HEK293T (cell line): ENCODE measurements around the gene TCFL5.

ENCODE experiments used
- CTCF ChIA-PET: fragments of 350-600 bp; formaldehyde crosslinking; extraction: SDS; loops from one replicate; lab custom pipeline; 2021; ENCODE audit warnings: antibody characterized with exemption, inconsistent platforms; lab: Yijun Ruan, JAX
- POLR2A ChIA-PET: fragments of 350-600 bp; formaldehyde crosslinking; extraction: SDS; loops from one replicate; lab custom pipeline; 2020; ENCODE audit warnings: antibody characterized with exemption, inconsistent platforms; lab: Yijun Ruan, JAX
- DNase-seq: peaks from one replicate; pipeline ENCODE4 v3.0.0; 2012; ENCODE audit warnings: mixed read lengths; ENCODE audit errors: extremely low spot score
- ARNT ChIP-seq: fragments of 450-650 bp; IDR thresholded peaks from 2 replicates; pipeline ENCODE4 v1.6.1; 2017; ENCODE audit warnings: mild to moderate bottlenecking
- BHLHE40 ChIP-seq: fragments of 450-650 bp; IDR thresholded peaks from 2 replicates; pipeline ENCODE4 v1.6.1; 2016; ENCODE audit warnings: mild to moderate bottlenecking, moderate library complexity, borderline replicate concordance
- CTBP1 ChIP-seq: fragments of 450-650 bp; IDR thresholded peaks from 2 replicates; pipeline ENCODE4 v1.6.1; 2016; ENCODE audit warnings: borderline replicate concordance
- ELF4 ChIP-seq: fragments of 450-650 bp; IDR thresholded peaks from 2 replicates; pipeline ENCODE4 v1.6.1; 2017; ENCODE audit warnings: antibody characterized with exemption
- FOXA1 ChIP-seq: fragments of 450-650 bp; IDR thresholded peaks from 2 replicates; pipeline ENCODE4 v1.6.1; 2016; ENCODE audit warnings: mild to moderate bottlenecking
- FOXK2 ChIP-seq: fragments of 450-650 bp; IDR thresholded peaks from 2 replicates; pipeline ENCODE4 v1.6.1; 2016; ENCODE audit warnings: mild to moderate bottlenecking
- FOXM1 ChIP-seq: fragments of 450-650 bp; IDR thresholded peaks from 2 replicates; pipeline ENCODE4 v1.6.1; 2017; ENCODE audit warnings: mild to moderate bottlenecking, borderline replicate concordance
- HDGF ChIP-seq: fragments of 450-650 bp; IDR thresholded peaks from 2 replicates; pipeline ENCODE4 v1.6.1; 2017; ENCODE audit warnings: antibody characterized with exemption, borderline replicate concordance
- L3MBTL2 ChIP-seq: fragments of 450-650 bp; conservative IDR thresholded peaks from 2 replicates; pipeline ENCODE4 v1.6.1; 2016; ENCODE audit warnings: mild to moderate bottlenecking
- LEF1 ChIP-seq: fragments of 450-650 bp; IDR thresholded peaks from 2 replicates; pipeline ENCODE4 v1.6.1; 2017; ENCODE audit warnings: mild to moderate bottlenecking, borderline replicate concordance
- NFRKB ChIP-seq: fragments of 450-650 bp; IDR thresholded peaks from 2 replicates; pipeline ENCODE4 v1.6.1; 2016; ENCODE audit warnings: mild to moderate bottlenecking, moderate library complexity
- PKNOX1 ChIP-seq: fragments of 450-650 bp; IDR thresholded peaks from 2 replicates; pipeline ENCODE4 v1.6.1; 2016
- SP1 ChIP-seq: fragments of 450-650 bp; IDR thresholded peaks from 2 replicates; pipeline ENCODE4 v1.6.1; 2017
- SUZ12 ChIP-seq: fragments of 450-650 bp; IDR thresholded peaks from 2 replicates; pipeline ENCODE4 v1.6.1; 2016; ENCODE audit warnings: mild to moderate bottlenecking
- TARDBP ChIP-seq: fragments of 450-650 bp; IDR thresholded peaks from 2 replicates; pipeline ENCODE4 v1.6.1; 2016
- ZNF384 ChIP-seq: fragments of 450-650 bp; IDR thresholded peaks from 2 replicates; pipeline ENCODE4 v1.6.1; 2016

TCFL5 gene

GRCh38 chr20:62832212-62832922 lies 29.3 kb downstream of the TCFL5 start:
- TF ChIP-seq FOXM1, result no peak
- POLR2A ChIA-PET, result interaction anchor here (0.6 to 1.2 kb wide), 3 partner anchors 13 to 29 kb away, joined by 3 to 4 read pairs (median 3); partner anchors contain the start of gene TCFL5
- peak; percentile 53 for DNase-seq
- CTCF ChIA-PET, result interaction anchor here (0.9 to 2.2 kb wide), 3 partner anchors 10 to 41 kb away, joined by 3 to 10 read pairs (median 3); no protein-coding TSS in a partner anchor

- ChIA-PET POLR2A (interaction anchor here (0.6 to 1.2 kb wide), 2 partner anchors 13 to 30 kb away, joined by 3 read pairs; partner anchors contain the start of gene TCFL5), CTCF (interaction anchor here (0.9 to 2.2 kb wide), 2 partner anchors 9 to 16 kb away, joined by 3 to 10 read pairs; no protein-coding TSS in a partner anchor)
- TF ChIP-seq FOXM1 (no peak), HDGF (no peak), NFRKB (no peak), CTBP1 (no peak), SP1 (no peak), ELF4 (no peak), L3MBTL2 (no peak), SUZ12 (no peak), FOXA1 (no peak), LEF1 (no peak), TARDBP (no peak), PKNOX1 (no peak), ARNT (no peak), BHLHE40 (no peak), ZNF384 (no peak)
- DNase-seq, result no peak
Measured at GRCh38 chr20:62831854-62832211, 29.8 kb downstream of the TCFL5 start.

- ChIA-PET CTCF (interaction anchor here (0.9 to 2.2 kb wide), 2 partner anchors 9 to 16 kb away, joined by 3 to 10 read pairs; no protein-coding TSS in a partner anchor), POLR2A (interaction anchor here (1.2 kb wide), 1 partner anchor 30 kb away, joined by 3 read pairs; the partner anchor contains the start of gene TCFL5)
- DNase-seq, result no peak
- TF ChIP-seq ZNF384 (no peak), FOXA1 (no peak), TARDBP (no peak), ARNT (no peak), FOXK2 (no peak), FOXM1 (no peak), SP1 (no peak), BHLHE40 (no peak), ELF4 (no peak), LEF1 (no peak), SUZ12 (no peak), HDGF (no peak), L3MBTL2 (no peak), PKNOX1 (no peak), CTBP1 (no peak), NFRKB (no peak)
Measured at GRCh38 chr20:62831361-62831788, 30.2 kb downstream of the TCFL5 start.

- CTCF ChIA-PET, result no interaction called here
- no peak for DNase-seq
- TF ChIP-seq PKNOX1 (no peak), SUZ12 (no peak), FOXK2 (no peak), ZNF384 (no peak), FOXM1 (no peak), TARDBP (no peak), ELF4 (no peak), FOXA1 (no peak), L3MBTL2 (no peak; the same call in 1 of the 2 replicates)
Measured at GRCh38 chr20:62830821-62831220, 30.8 kb downstream of the TCFL5 start.

GRCh38 chr20:62830251-62830650 lies 31.4 kb downstream of the TCFL5 start:
- CTCF ChIA-PET, result no interaction called here
- POLR2A ChIA-PET, result no interaction called here
- no peak for TF ChIP-seq BHLHE40
- TF ChIP-seq SUZ12, result no peak
- TF ChIP-seq FOXA1, result no peak
- TF ChIP-seq LEF1, result no peak
- TF ChIP-seq SP1, result no peak
- TF ChIP-seq NFRKB, result no peak
- TF ChIP-seq TARDBP, result no peak
- TF ChIP-seq ARNT, result no peak
- TF ChIP-seq HDGF, result no peak
- no peak for TF ChIP-seq FOXK2
- no peak for TF ChIP-seq FOXM1
- no peak for TF ChIP-seq ELF4
- no peak for TF ChIP-seq ZNF384
- no peak for TF ChIP-seq PKNOX1
- no peak for TF ChIP-seq L3MBTL2
- no peak for DNase-seq

More at GRCh38 chr20:62830821-62831220, 30.8 kb downstream of the TCFL5 start:
- POLR2A ChIA-PET, result no interaction called here
